Adrenal gland (tissue), 5 donors: Measurements from ENCODE around the gene CNTNAP2.

Experiments
- POLR2A ChIP-seq, 2 donors: fragments of 450-650 bp; IDR thresholded peaks; one replicate each; pipeline ENCODE4 v1.6.1; 2017; ENCODE audit warnings: antibody characterized with exemption in 2 of 2, mild to moderate bottlenecking in 2 of 2, moderate library complexity in 1 of 2
- TF ChIP-seq, protein P1 (sequence below), 6 experiments: fragments of 450-650 bp in 4 of 6; fragments of 200-600 bp in 2 of 6; sonication (generic) in 1 of 6; IDR thresholded peaks; 1 replicate in 5 of 6; 2 replicates in 1 of 6; pipeline versions ENCODE4 v1.5.1 to v1.8.0; 2016 to 2021; ENCODE audit warnings: antibody characterized with exemption in 6 of 6, mild to moderate bottlenecking in 2 of 6, moderate library complexity in 1 of 6
- donor health status: DM: no; HTN: no; CAD: no.

DNA sequence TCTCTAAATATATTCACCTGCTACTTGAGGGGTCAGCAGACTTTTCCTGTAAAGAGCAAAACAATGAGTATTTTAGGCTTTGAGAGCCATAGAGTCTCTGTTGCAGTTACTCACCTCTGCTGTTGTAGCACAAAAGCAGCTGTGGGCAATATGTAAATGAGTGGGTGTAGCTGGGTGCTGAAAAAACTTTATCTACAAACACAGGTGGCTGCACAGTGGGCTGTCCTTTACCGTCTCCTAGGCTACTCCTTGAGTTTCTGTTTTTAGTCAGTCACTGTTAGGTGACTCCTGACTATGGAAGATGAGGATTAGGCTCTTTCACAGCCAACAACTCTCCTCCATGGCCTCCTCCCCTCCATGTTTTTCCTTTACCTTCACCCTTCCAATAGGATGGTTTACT, 2187.9 kb downstream of the CNTNAP2 start:
- no peak for TF ChIP-seq POLR2A (IDR thresholded peaks at IDR 0.05)
- TF ChIP-seq, protein P1, sequence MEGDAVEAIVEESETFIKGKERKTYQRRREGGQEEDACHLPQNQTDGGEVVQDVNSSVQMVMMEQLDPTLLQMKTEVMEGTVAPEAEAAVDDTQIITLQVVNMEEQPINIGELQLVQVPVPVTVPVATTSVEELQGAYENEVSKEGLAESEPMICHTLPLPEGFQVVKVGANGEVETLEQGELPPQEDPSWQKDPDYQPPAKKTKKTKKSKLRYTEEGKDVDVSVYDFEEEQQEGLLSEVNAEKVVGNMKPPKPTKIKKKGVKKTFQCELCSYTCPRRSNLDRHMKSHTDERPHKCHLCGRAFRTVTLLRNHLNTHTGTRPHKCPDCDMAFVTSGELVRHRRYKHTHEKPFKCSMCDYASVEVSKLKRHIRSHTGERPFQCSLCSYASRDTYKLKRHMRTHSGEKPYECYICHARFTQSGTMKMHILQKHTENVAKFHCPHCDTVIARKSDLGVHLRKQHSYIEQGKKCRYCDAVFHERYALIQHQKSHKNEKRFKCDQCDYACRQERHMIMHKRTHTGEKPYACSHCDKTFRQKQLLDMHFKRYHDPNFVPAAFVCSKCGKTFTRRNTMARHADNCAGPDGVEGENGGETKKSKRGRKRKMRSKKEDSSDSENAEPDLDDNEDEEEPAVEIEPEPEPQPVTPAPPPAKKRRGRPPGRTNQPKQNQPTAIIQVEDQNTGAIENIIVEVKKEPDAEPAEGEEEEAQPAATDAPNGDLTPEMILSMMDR (IDR thresholded peaks at IDR 0.05) = no peak
